Measurements from ENCODE around the gene TBC1D25.

GRCh38 chrX:48531358-48531959 lies 8.1 kb upstream of the TBC1D25 start:
- TF ChIP-seq EGR1 (IDR thresholded peaks at IDR 0.05; ENCODE audit: low read depth in 2 of 2) (no peak), CTCF (IDR thresholded peaks at IDR 0.05; ENCODE audit: low read depth, low read length, missing input control) (no peak), MAX (IDR thresholded peaks at IDR 0.05) (no peak), TAF1 (conservative IDR thresholded peaks at IDR 0.05) (no peak), RAD21 (IDR thresholded peaks at IDR 0.05) (no peak), YY1 (IDR thresholded peaks at IDR 0.05) (no peak), GABPA (IDR thresholded peaks at IDR 0.05 in 1 of 2, conservative IDR thresholded peaks at IDR 0.05 in 1 of 2) (no peak), FOXA1 (IDR thresholded peaks at IDR 0.05) (no peak), ZBTB33 (IDR thresholded peaks at IDR 0.05) (no peak), ATF3 (IDR thresholded peaks at IDR 0.05) (no peak), RXRA (IDR thresholded peaks at IDR 0.05) (no peak), REST (IDR thresholded peaks at IDR 0.05) (no peak), JUND (IDR thresholded peaks at IDR 0.05) (no peak)

All from liver (tissue), 3 donors.